NB4 (cell line): Measurements from ENCODE around the gene RPL4.

Experiments
- DNase-seq: peaks from one replicate; pipeline ENCODE4 v3.0.0; 2010; ENCODE audit warnings: low read depth
- H3K4me3 ChIP-seq: one replicate; pipeline ENCODE4 v1.5.1; 2011; ENCODE audit warnings: mild to moderate bottlenecking, low read depth, low read length, moderate library complexity
- CTCF ChIP-seq: IDR thresholded peaks from one replicate; pipeline ENCODE4 v1.5.1; 2012; ENCODE audit warnings: low read depth, low read length
- MAX ChIP-seq: IDR thresholded peaks from 2 replicates; pipeline ENCODE4 v1.6.1; 2011; ENCODE audit warnings: low read depth, low read length
- MYC ChIP-seq: IDR thresholded peaks from 2 replicates; pipeline ENCODE4 v1.6.1; 2011; ENCODE audit warnings: low read depth, low read length
- POLR2A ChIP-seq: IDR thresholded peaks from 2 replicates; pipeline ENCODE4 v1.6.1; 2011; ENCODE audit warnings: mild to moderate bottlenecking; ENCODE audit not compliant: insufficient read length; ENCODE audit errors: extremely low read depth

The RPL4 gene

GRCh38 chr15:66486887-66487286 is 17.8 kb downstream of the RPL4 start:
- no peak overlapping the region for H3K4me3 ChIP-seq
- no peak for DNase-seq
- TF ChIP-seq MYC = no peak
- TF ChIP-seq MAX = no peak
- TF ChIP-seq CTCF = no peak
- no peak for TF ChIP-seq POLR2A

- no peak overlapping the region for H3K4me3 ChIP-seq
- DNase-seq = no peak
- TF ChIP-seq CTCF (no peak), POLR2A (no peak), MAX (no peak), MYC (no peak)
Observed at GRCh38 chr15:66484539-66485112, 20.0 kb downstream of the RPL4 start.

GRCh38 chr15:66483131-66483566 is 21.5 kb downstream of the RPL4 start:
- peak; percentile 85 for DNase-seq
- TF ChIP-seq POLR2A (no peak), MYC (no peak), CTCF (no peak)

GRCh38 chr15:66482539-66482938 is 22.1 kb downstream of the RPL4 start:
- no peak for TF ChIP-seq MYC
- TF ChIP-seq MAX = no peak
- TF ChIP-seq POLR2A = no peak
- TF ChIP-seq CTCF = no peak
- H3K4me3 ChIP-seq = no peak overlapping the region

More at GRCh38 chr15:66483131-66483566, 21.5 kb downstream of the RPL4 start:
- H3K4me3 ChIP-seq = no peak overlapping the region

GRCh38 chr15:66481107-66481856 is 23.4 kb downstream of the RPL4 start:
- no peak for DNase-seq
- no peak overlapping the region for H3K4me3 ChIP-seq
- no peak for TF ChIP-seq POLR2A
- TF ChIP-seq MYC = no peak
- no peak for TF ChIP-seq MAX
- no peak for TF ChIP-seq CTCF

More at GRCh38 chr15:66482539-66482938, 22.1 kb downstream of the RPL4 start:
- no peak for DNase-seq

- no peak for DNase-seq
- TF ChIP-seq MAX (no peak), CTCF (no peak), MYC (no peak), POLR2A (no peak)
- H3K4me3 ChIP-seq = no peak overlapping the region
Observed at GRCh38 chr15:66480267-66480666, 24.4 kb downstream of the RPL4 start.
